ENCODE measurements around the gene FAM240B.

Gene FAM240B

GRCh38 chr9:38668791-38669466 lies 51.0 kb downstream of the FAM240B start:
- DNase-seq: no peak

- no peak for DNase-seq
These were observed 57.0 kb downstream of the FAM240B start for GRCh38 chr9:38662763-38663593.

- no peak for DNase-seq
These were observed 60.4 kb downstream of the FAM240B start for GRCh38 chr9:38659538-38659937.

- no peak for DNase-seq
These were observed 63.0 kb downstream of the FAM240B start for GRCh38 chr9:38656896-38657295.

- DNase-seq: no peak
These were observed 67.4 kb downstream of the FAM240B start for GRCh38 chr9:38652486-38652885.

- no peak for DNase-seq
These were observed 67.9 kb downstream of the FAM240B start for GRCh38 chr9:38652044-38652443.

GRCh38 chr9:38651400-38652042 lies 68.4 kb downstream of the FAM240B start:
- DNase-seq: no peak

GRCh38 chr9:38650564-38650963 lies 69.4 kb downstream of the FAM240B start:
- DNase-seq: no peak

GRCh38 chr9:38649731-38650363 lies 70.1 kb downstream of the FAM240B start:
- no peak for DNase-seq

- no peak for DNase-seq
These were observed 75.3 kb downstream of the FAM240B start for GRCh38 chr9:38644601-38645000.

Data from inflammatory macrophage (primary cell).